D721Med (cell line): Measurements from ENCODE around the gene ARSB.

Source experiments
- DNase-seq: peaks from one replicate; pipeline ENCODE4 v3.0.0; 2011; ENCODE audit warnings: low spot score; ENCODE audit not compliant: insufficient read length
- FAIRE-seq: peaks from 2 replicates; lab custom pipeline; 2011; peaks lifted over from hg19 to GRCh38; lab: Jason Lieb, UNC
- TF ChIP-seq, protein P1 (sequence below): IDR thresholded peaks from 2 replicates; pipeline ENCODE4 v1.5.1; 2012; ENCODE audit warnings: mild to moderate bottlenecking, control low read depth; ENCODE audit not compliant: insufficient read depth; ENCODE audit errors: missing control alignments

The ARSB gene

DNA sequence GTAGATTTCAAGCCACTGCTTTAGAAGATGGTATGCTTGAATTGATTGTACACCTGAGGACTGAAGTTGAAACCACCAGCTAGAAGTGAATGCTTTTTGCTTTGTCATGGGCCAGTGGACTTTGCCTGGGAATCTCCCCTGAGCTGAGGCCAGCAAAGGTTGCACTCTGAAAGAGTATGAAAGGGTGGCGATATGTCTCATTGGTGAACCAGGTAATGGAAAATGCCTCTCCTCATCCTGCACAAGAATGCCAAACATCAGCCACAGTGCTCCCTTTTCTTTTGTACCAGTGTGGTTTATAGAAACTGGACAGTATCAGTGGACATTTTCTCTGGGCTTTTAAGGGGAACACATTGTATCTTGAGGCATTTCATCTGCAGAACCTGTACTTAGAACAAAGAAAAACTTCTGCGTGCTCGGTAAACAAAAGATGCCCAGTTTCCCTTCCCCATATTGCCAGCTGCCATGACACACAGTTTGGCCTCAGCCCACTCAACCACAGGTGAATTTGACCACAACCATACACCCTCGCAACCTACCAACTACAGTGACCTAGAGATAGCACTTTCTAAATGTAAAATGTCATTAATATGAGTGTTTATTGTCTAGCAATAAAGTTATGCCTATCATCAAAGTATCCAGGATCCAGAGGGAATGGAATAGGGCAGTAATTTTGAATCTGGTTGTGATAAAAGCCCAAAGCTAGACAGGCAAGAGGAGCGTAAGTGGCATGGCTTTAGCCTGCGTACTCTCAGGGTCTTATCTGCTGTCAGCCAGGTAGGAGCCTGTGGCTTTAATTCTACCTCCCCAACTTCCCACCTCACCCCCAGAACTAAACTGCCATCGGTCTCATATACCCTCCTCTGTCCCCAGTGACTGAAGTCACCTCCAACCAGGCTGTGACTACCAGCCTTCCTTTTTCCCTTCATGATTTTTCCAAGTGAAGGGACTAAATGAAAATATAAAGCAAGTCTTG is 257.0 kb downstream of the ARSB start:
- DNase-seq (no peak), FAIRE-seq (no peak)
- TF ChIP-seq, protein P1, sequence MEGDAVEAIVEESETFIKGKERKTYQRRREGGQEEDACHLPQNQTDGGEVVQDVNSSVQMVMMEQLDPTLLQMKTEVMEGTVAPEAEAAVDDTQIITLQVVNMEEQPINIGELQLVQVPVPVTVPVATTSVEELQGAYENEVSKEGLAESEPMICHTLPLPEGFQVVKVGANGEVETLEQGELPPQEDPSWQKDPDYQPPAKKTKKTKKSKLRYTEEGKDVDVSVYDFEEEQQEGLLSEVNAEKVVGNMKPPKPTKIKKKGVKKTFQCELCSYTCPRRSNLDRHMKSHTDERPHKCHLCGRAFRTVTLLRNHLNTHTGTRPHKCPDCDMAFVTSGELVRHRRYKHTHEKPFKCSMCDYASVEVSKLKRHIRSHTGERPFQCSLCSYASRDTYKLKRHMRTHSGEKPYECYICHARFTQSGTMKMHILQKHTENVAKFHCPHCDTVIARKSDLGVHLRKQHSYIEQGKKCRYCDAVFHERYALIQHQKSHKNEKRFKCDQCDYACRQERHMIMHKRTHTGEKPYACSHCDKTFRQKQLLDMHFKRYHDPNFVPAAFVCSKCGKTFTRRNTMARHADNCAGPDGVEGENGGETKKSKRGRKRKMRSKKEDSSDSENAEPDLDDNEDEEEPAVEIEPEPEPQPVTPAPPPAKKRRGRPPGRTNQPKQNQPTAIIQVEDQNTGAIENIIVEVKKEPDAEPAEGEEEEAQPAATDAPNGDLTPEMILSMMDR: no peak
